Transverse colon (tissue), 4 donors: ENCODE data around the gene PDCD1. TPM values are rescaled to one million over a fixed set of nuclear protein-coding genes. Genes with fewer than 3 reads are reported as not detected.
"Not testable (repeated sequence)": the region's sequence is repeated elsewhere in the genome, so short reads cannot be mapped to it uniquely, and the experiment has no call there.

ENCODE experiments used
- DNase-seq: peaks from one replicate; pipeline ENCODE4 v3.0.0-alpha.2; 2019
- H3K27ac ChIP-seq, 4 donors: fragments of 200-600 bp; sonication (generic); 2 replicates each; pipeline ENCODE4 v1.5.1; 2016 to 2018; ENCODE audit warnings: inconsistent platforms in 4 of 4
- H3K27me3 ChIP-seq: fragments of 200-600 bp; sonication (generic); 2 replicates; pipeline ENCODE4 v1.5.1; 2017; ENCODE audit warnings: inconsistent platforms
- H3K36me3 ChIP-seq, 4 donors: fragments of 200-600 bp; sonication (generic); 2 replicates each; pipeline ENCODE4 v1.5.1; 2017 to 2019; ENCODE audit warnings: inconsistent platforms in 4 of 4
- H3K4me1 ChIP-seq, 4 donors: fragments of 200-600 bp; sonication (generic); 2 replicates each; pipeline ENCODE4 v1.5.1; 2017 to 2020; ENCODE audit warnings: inconsistent platforms in 4 of 4
- H3K4me3 ChIP-seq, 4 donors: fragments of 200-600 bp; sonication (generic); 1 replicate in 1 of 4; 2 replicates in 3 of 4; pipeline versions ENCODE4 v1.5.1 to v1.6.1; 2017 to 2019; ENCODE audit warnings: inconsistent platforms in 4 of 4
- H3K9me3 ChIP-seq, 2 donors: fragments of 200-600 bp; sonication (generic); 2 replicates each; pipeline ENCODE4 v1.5.1; 2017 to 2019; ENCODE audit warnings: inconsistent platforms in 2 of 2
- CTCF ChIP-seq, 5 experiments: fragments of 200-600 bp in 3 of 5; fragments of 450-650 bp in 2 of 5; sonication (generic) in 3 of 5; IDR thresholded peaks; 1 replicate in 2 of 5; 2 replicates in 3 of 5; pipeline ENCODE4 v1.5.1; 2016 to 2017; ENCODE audit warnings: antibody characterized with exemption in 5 of 5, inconsistent platforms in 3 of 5, mild to moderate bottlenecking in 2 of 5, moderate library complexity in 1 of 5
- EP300 ChIP-seq: sonication (generic); formaldehyde crosslinking; IDR thresholded peaks from one replicate; pipeline ENCODE4 v1.6.1; 2017; ENCODE audit warnings: antibody characterized with exemption, low read depth
- POLR2A ChIP-seq: fragments of 450-650 bp; IDR thresholded peaks from one replicate; pipeline ENCODE4 v1.6.1; 2016; ENCODE audit warnings: antibody characterized with exemption, mild to moderate bottlenecking, moderate library complexity
- POLR2AphosphoS5 ChIP-seq, 3 donors: sonication (generic); formaldehyde crosslinking; IDR thresholded peaks; one replicate each; pipeline ENCODE4 v1.6.1; 2016; ENCODE audit warnings: antibody characterized with exemption in 3 of 3
- WGBS, 2 donors: methylation state at CpG; one replicate each; pipeline ENCODE4 v1.1.5; 2018; ENCODE audit warnings: low coverage in 1 of 2; 5-methylcytosine and 5-hydroxymethylcytosine counted together
- in situ Hi-C, 4 donors: fragments of 200-750 bp; cut with MboI; loops; one replicate each; pipeline versions ENCODE4 v1.15.0 to v1.15.1; 2017; ENCODE audit warnings: low sequenced_read_pairs in 3 of 4, low pct_ligation_motif_present in 1 of 4, low pct_unique_long_range_greater_than_20kb in 1 of 4
- intact Hi-C: fragments of 100-400 bp; cut with DNase I; formaldehyde crosslinking; loops from one replicate; pipeline ENCODE4 v1.15.1; 2023; ENCODE audit warnings: low total_unique reads
- total RNA-seq, 4 donors: library from RNA; depleted of rRNA; stranded (reverse); fragments of >200 nt; gene quantifications; one replicate each; pipeline ENCODE4 v1.1.0, GENCODE V29; 2016

The PDCD1 gene
- total RNA-seq, 4 donors from 2014 or later, result 0.55 to 0.64 TPM; not detected in 2

GRCh38 chr2:241876528-241877196 is 18.0 kb upstream of the PDCD1 start:
- H3K4me3 ChIP-seq, result no peak overlapping the region
- 82% methylated on average over 16 of the region's 18 CpGs; no CpG with 5 or more reads in 1 of the 2 donors for WGBS, 2 donors
- intact Hi-C loops, result no loop called here
- in situ Hi-C loops, result no loop called here
- no peaks in the 10 kb centered on the region for H3K27me3 ChIP-seq
- H3K27ac ChIP-seq, result no peak overlapping the region
- H3K36me3 ChIP-seq, result no peaks in the 10 kb centered on the region
- DNase-seq, result no peak
- H3K4me1 ChIP-seq, result peaks cover 0 to 11% (median 3%) of the 10 kb centered on the region in 4 donors
- no peak for TF ChIP-seq EP300
- no peak for TF ChIP-seq POLR2A
- TF ChIP-seq POLR2AphosphoS5 (IDR thresholded peaks at IDR 0.05), result no peak
- TF ChIP-seq CTCF (IDR thresholded peaks at IDR 0.05), result no peak
- no peaks in the 10 kb centered on the region for H3K9me3 ChIP-seq

GRCh38 chr2:241875754-241876527 is 17.2 kb upstream of the PDCD1 start:
- intact Hi-C loops, H3K36me3 ChIP-seq, H3K27me3 ChIP-seq, H3K9me3 ChIP-seq, H3K4me3 ChIP-seq, in situ Hi-C loops, H3K4me1 ChIP-seq, H3K27ac ChIP-seq: not testable (repeated sequence)
- TF ChIP-seq CTCF (IDR thresholded peaks at IDR 0.05), result peak in 4 of 5 experiments; percentile 26 to 61 (median 36)
- WGBS, 2 donors, result 45 to 100% methylated on average over 3 to 22 of the region's 22 CpGs
- DNase-seq, result peak; percentile 55

GRCh38 chr2:241874277-241874925 is 15.7 kb upstream of the PDCD1 start:
- in situ Hi-C loops, result no loop called here
- intact Hi-C loops, result no loop called here
- no peak for DNase-seq
- Histone ChIP-seq H3K36me3 (no peaks in the 10 kb centered on the region), H3K4me1 (peaks cover 0 to 5% (median 0%) of the 10 kb centered on the region in 4 donors), H3K9me3 (no peaks in the 10 kb centered on the region), H3K27ac (no peak overlapping the region), H3K27me3 (peaks cover 11% of the 10 kb centered on the region), H3K4me3 (no peak overlapping the region)
- WGBS, 2 donors, result 91% methylated on average over 17 of the region's 17 CpGs; no CpG with 5 or more reads in 1 of the 2 donors
- TF ChIP-seq POLR2A (no peak), POLR2AphosphoS5 (IDR thresholded peaks at IDR 0.05) (no peak), EP300 (no peak), CTCF (IDR thresholded peaks at IDR 0.05) (no peak)

GRCh38 chr2:241873803-241874110 is 15.1 kb upstream of the PDCD1 start:
- DNase-seq, result no peak
- no peak overlapping the region for H3K27ac ChIP-seq
- no peak overlapping the region for H3K4me3 ChIP-seq
- peaks cover 15% of the 10 kb centered on the region for H3K27me3 ChIP-seq
- H3K36me3 ChIP-seq, result no peaks in the 10 kb centered on the region
- no peak for TF ChIP-seq CTCF (IDR thresholded peaks at IDR 0.05)
- TF ChIP-seq EP300, result no peak
- TF ChIP-seq POLR2A, result no peak
- no peak for TF ChIP-seq POLR2AphosphoS5 (IDR thresholded peaks at IDR 0.05)
- H3K9me3 ChIP-seq, result no peaks in the 10 kb centered on the region
- intact Hi-C loops, result no loop called here
- H3K4me1 ChIP-seq, result peaks cover 0 to 5% (median 0%) of the 10 kb centered on the region in 4 donors
- in situ Hi-C loops, result no loop called here
- 93% methylated on average over 7 of the region's 7 CpGs; no CpG with 5 or more reads in 1 of the 2 donors for WGBS, 2 donors
